HG03457 (cell line): ENCODE results near the gene STX17.

Source experiments
- ATAC-seq: cut with Tn5 transposase; IDR thresholded peaks from one replicate; pipeline ENCODE4 v1.9.1; 2021; ENCODE audit warnings: moderate number of reproducible peaks; ENCODE audit not compliant: unreplicated experiment

STX17 gene

DNA sequence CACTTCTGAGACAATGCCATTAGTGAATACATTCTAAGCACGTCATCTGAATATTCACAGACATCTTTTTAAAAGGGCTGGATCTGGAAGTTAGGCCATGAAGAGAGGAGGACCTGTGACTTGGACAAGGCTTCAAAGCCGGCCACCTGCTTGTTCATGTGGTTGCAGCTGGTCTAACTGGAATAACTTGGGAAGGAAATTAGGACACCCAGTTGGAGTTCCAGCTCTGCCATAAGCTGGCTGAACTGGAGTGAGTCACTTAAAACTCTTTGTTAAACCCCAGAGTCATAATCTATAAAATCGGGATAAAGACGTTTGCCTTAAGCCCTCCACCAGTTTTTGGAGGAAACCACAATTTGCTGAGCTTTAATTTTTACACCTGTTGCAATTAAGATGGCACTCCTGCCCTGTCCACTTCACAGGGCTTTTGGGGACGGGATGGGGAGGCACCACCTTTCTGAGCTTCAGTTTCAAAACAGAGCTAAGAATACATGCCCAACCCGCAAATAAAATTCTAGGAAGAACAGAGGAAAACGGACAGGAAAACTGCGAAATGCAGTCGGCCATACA, 536 bp upstream of the STX17 start:
- ATAC-seq: no peak

DNA sequence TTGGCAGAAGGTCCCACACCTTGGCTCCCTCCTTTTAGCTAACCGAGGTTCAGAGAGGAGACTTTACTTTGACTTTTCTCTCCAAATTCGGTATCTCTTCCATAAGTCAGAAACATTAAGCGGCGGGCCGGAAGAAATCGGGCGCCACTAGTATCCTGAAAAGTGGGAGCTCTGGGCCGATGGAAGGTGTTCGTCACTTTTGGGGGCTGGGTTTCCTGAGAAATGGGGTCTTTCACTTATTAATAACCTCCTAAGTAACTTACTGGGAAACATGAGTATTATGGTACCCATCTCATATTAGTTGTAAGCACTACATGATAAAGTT, 716 bp downstream of the STX17 start:
- no peak for ATAC-seq

- ATAC-seq: no peak
These were observed 5.1 kb downstream of the STX17 start for GRCh38 chr9:99911600-99911999.

GRCh38 chr9:99916650-99917049, 10.2 kb downstream of the STX17 start:
- ATAC-seq: no peak

GRCh38 chr9:99918134-99918533, 11.7 kb downstream of the STX17 start:
- ATAC-seq: no peak

DNA sequence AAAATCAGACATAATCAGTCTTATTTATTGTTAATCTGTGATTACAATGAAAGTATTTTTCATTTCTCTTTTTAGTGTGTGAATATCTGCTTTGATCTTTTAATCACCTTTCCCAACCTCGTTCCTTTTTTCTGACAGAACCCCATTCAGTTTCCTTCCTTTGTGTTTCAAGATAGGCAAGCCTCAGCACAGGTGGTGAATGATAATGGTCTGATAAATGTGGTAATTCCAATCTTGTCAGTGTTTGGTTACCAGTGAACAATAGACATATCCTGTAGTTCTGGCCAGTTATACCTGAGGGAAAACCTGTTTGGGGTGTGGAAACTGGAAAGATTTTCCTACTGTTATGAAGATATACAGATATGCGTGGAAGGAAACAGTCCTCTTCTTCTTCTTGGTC, 13.5 kb downstream of the STX17 start:
- ATAC-seq: no peak

GRCh38 chr9:99921875-99922710, 15.6 kb downstream of the STX17 start:
- ATAC-seq: no peak

DNA sequence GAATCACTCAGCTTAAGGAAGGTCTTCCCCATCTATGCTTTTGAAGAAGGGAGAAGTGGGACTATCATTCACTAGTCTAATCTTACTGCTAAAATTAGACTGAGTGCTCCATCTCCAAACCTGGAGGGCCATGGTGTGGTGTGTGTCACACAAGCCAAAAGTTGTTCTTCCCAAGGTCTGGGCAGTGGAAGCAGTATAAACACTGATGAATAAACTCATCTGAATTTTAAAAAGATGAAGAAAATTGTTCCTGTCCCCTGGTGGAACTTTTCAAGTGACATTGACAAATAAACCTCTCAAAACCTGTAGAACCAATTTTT, 16.2 kb downstream of the STX17 start:
- no peak for ATAC-seq

DNA sequence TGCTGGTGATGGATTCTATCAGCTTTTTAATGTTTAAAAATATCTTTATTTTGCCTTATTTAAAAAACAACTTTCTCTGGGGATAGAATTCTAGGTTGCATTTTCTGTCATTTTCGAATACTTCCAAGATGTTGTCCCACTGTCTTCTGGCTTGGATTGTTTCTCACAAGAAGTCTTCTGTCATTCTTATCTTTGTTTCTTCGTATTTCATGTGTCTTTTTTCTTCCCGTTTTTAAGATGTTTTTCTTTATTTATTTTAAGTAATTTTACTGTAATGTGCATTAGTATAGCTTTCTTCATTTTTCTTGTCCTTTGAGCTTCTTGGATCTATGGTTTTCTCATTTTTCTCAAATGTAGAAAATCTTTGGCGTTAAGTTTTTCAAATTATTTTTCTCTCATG, 19.1 kb downstream of the STX17 start:
- ATAC-seq: no peak

DNA sequence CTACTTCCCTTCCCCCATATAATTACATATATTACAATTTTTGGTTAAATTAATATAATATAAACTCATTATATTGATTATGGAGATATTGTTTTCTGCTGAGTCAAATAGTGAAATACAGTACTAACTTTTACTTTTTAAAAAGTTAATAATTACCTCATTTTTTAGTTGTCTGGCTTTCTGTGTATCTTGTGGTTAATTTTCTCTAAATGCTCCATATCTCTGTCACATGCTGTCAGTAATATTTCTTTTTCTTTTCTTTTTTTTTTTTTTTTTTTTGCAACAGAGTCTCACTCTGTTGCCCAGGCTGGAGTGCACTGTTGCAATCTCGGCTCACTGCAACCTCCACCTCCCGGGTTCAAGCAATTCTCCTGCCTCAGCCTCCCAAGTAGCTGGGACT, 23.2 kb downstream of the STX17 start:
- no peak for ATAC-seq

GRCh38 chr9:99931155-99931840, 24.8 kb downstream of the STX17 start:
- ATAC-seq: no peak

- ATAC-seq: no peak
These were observed 30.6 kb downstream of the STX17 start for GRCh38 chr9:99936947-99937587.

GRCh38 chr9:99947395-99947794, 40.9 kb downstream of the STX17 start:
- no peak for ATAC-seq

DNA sequence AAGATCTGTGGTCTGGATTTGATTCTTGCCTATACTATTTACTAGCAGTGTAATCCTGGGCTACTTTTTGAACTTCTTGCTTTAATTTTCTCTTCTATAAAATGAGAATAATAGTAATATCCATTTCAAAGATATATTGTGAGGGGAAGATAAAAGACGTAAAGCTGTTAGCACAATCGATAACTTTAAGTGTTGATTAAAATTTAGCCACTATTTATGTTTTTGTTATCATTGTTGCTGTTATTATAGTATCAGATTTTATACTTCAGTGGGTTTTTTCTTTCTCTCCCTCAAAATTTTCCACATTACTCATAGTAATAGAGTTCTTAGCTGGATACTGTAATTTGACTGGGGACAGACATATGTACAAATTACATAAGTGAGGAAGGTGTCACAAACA, 42.0 kb downstream of the STX17 start:
- no peak for ATAC-seq

DNA sequence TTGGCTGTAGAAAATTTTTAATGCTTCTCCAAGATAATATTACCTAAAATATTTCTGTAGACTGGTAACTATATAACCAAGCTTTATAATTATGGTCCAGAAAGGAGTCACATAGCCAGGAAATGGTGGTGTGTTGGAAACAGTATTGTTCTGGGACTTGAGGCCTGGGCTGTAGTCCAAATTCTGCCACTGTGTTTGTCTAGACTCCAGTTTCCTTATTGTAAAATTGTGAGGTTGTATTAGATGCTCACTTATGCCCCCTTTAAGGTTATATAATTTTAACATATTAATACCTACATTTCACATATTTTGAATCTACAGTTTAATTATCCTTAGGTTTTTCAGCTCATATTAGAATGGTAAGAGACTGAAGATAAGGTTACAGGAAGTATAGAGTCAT, 42.4 kb downstream of the STX17 start:
- no peak for ATAC-seq

GRCh38 chr9:99953861-99954507, 47.5 kb downstream of the STX17 start:
- ATAC-seq: no peak

DNA sequence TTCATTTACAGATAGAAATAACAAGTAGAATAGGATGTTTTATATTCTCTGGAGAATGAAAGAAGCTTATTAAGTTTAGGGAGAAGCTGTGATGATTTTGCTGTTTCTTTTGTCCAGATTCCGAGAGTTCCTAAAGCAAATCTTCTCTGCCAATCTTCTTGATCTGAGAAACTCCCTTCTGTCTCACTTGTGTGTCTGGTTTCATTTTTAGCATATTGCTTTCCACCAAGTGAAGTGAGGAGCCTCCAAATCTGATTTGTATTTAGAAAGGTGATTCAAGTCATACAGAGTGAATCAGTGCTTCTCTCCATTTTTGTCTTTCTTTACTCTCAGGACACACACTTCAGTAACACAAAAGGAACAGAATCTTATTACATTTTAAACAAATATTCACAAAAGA, 48.4 kb downstream of the STX17 start:
- ATAC-seq: no peak

- ATAC-seq: no peak
These were observed 49.2 kb downstream of the STX17 start for GRCh38 chr9:99955606-99956005.

DNA sequence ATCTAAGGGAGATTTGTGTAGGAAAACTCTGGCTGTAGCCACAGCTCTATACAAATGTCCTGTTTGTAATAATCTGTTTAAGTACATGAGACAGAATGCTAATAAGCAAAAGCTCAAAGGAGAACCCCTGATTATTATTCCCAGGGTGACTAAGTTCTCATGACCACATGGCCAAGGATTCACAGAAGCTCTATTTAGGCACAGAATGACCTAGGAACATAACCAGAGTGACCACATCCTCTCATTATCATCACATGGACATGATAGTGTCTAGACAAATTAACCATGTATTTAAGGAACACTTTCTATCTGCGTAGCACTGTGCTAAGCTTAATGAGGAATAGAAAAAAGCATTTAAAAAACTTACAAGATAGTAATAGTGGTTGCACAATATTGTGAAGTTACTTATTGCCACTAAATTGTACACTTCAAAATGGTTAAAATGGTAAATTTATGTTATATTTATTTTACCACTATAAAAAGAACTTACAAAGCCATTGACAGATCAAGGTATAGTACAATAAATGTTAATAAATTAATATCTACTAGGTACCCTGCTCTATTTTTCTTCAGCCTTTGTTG, 56.3 kb downstream of the STX17 start:
- ATAC-seq: no peak

DNA sequence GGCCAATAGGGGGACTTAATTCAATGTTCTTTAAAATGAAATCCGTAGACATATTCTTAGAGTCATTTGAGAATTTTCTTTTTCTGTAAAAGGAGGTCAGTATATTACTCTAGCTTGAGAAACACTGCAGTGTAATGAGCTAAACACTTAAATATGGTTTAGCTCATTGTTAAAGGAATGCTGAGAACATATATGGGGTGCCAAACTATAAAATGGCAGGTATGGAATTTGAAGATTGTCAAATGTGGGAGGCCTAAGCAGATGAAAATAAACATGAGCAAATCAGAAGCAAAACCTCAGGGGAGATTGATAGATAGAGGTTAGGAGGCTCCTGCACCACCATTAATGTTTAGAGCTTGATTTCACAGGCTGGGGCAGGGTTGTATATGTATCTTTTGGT, 57.9 kb downstream of the STX17 start:
- ATAC-seq: no peak

- ATAC-seq: no peak
These were observed 59.5 kb downstream of the STX17 start for GRCh38 chr9:99966001-99966400.
